Stimulated activated CD4-positive, alpha-beta T cell treated with anti-CD3 and anti-CD28 coated beads, Interleukin-2, amount 100 ng/mL, for 48 hours (primary cell): ENCODE measurements around the gene STX16.

ENCODE experiments used
- DNase-seq, 2 donors: peaks; one replicate each; pipeline ENCODE4 v3.0.0-alpha.2; 2020

The STX16 gene

GRCh38 chr20:58650776-58651558, at the start of gene STX16:
TSS of gene STX16 (plus strand) at chr20:58651283. CDS start at chr20:58652007, 724 bp downstream.
- peak; percentile 86 for DNase-seq

GRCh38 chr20:58602124-58602523, 49.0 kb upstream of the STX16 start:
- no peak for DNase-seq

- no peak for DNase-seq
Measured at GRCh38 chr20:58603721-58604120, 47.4 kb upstream of the STX16 start.

DNA sequence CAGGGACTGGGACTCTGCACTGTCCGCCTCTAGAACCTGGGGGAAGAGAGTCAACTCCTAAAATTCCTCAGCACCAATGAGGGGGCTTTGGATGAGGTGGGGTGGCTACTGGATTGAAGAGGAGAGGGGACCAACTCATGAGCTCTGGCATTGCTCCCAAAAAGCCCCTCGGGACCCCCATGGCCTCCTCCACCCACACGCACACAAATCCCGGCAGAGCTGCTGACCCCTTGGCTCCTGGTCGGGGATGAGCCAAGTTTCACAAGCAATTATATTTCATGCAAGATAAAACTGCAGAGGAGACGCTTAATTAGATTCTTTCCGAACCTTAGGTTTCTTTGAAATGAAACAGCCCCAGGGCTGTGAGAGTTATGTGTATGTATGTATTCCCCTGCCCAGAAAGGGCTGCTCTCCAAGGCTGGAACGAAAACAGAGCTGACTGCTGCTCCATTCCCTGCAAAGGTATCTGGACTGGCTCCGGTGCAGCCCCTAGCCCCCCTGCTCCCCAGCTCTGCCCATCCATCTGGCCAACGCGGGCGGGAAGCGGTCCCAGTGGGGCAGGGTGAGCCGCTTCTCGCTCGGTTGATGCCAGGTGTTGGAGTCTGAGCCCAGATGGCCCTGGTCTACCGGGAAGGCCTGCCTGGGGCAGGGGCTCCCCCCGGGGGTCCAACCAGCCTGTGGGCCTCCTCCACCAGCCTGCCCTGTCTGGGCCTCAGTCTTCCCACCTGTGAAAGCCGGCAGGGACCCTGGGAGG, 46.8 kb upstream of the STX16 start:
- DNase-seq, result no peak

- no peak for DNase-seq
Measured at GRCh38 chr20:58605292-58606065, 45.6 kb upstream of the STX16 start.

DNA sequence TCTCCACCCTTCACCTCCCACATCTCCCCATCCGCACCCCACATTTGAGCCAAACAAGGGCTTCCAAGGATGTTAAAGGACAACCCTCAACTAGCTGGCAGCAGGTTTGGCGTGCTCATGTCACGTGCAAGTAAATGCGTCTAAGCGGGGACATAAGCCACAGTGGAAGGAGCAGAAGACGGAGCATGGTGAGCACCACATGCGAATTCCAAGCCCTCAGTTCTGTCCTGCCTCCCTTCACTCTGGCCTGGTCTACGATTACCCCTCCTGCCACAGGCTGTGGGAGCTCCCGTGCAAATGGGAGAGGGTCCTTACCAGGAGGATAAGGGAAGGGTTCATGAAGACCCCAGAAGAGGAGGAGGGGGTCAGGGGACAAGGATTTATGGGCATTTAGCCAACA, 44.9 kb upstream of the STX16 start:
- DNase-seq, result no peak

GRCh38 chr20:58608096-58608840, 42.8 kb upstream of the STX16 start:
- no peak for DNase-seq

- no peak for DNase-seq
Measured at GRCh38 chr20:58609026-58609425, 42.1 kb upstream of the STX16 start.

- DNase-seq, result no peak
Measured at GRCh38 chr20:58610071-58610800, 40.8 kb upstream of the STX16 start.

DNA sequence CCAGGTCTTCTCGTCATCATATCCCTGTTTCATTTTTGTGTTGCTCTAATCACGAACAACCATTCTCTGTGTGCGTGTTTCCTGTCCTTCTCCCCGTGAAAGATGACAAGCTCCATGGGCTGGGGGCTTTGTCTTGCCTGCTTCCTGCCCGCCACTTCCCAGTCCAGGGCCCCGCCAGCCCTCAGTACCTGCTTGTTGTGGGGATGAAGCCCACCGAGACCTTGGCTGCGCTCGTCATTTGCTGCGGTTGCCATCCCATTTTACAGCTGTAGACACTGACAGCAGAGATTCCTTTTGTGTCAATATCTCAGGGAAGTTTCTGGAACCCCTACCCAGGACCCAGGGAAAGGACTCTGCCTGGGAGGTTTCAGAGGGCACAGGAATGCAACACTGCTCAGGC, 40.3 kb upstream of the STX16 start:
- no peak for DNase-seq

GRCh38 chr20:58611236-58612030, 39.6 kb upstream of the STX16 start:
- DNase-seq, result no peak

DNA sequence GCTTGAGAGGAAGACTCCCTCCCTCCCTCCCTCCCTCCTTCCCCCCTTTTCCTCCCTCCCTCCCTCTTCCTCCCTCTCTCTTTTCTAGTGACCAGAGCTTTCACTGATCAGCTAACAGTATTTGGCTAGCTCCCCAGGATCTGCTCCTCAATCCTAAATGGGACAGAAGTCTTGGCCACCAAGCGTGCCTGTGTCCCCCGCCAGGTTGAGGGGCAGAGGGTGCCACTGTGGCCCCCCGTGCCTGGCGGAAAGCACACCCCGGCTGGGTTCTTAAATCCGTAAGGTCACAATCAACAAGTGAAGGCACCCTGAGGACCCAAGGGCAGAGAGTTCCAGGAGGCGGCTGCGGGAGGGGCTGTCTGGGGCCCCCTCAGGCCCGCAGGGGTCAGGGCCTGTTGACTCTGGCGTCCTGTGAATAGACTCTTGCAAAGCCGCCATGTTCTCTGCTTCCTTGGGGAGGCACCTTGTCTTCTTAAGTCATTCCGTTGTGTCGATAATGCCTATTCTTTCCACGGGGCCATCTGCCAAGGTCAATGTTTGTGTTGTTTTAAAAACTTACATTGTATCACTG, 38.9 kb upstream of the STX16 start:
- no peak for DNase-seq

GRCh38 chr20:58613061-58613854, 37.8 kb upstream of the STX16 start:
- no peak for DNase-seq

DNA sequence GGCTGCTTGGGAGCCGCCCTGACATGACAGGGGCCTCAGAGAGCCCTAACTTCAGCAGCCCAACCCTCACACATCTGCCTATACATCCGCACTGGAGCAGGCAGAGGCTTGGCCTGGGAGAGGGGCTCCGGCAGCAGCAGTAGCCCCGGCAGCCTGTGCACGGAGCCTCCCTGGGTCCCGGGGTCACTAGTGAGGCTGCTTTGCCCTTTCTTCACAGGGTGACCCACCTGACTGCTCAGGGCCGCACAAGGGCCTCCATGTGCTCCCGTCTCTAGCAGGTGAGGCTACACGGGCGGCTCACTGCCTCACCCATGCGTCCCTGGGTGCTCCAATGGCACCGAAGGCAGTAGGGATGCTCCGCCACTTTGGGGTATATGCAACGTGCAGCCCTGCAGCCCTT, 36.7 kb upstream of the STX16 start:
- no peak for DNase-seq

- DNase-seq, result no peak
Measured at GRCh38 chr20:58614984-58615760, 35.9 kb upstream of the STX16 start.

GRCh38 chr20:58616411-58616810, 34.7 kb upstream of the STX16 start:
- no peak for DNase-seq

DNA sequence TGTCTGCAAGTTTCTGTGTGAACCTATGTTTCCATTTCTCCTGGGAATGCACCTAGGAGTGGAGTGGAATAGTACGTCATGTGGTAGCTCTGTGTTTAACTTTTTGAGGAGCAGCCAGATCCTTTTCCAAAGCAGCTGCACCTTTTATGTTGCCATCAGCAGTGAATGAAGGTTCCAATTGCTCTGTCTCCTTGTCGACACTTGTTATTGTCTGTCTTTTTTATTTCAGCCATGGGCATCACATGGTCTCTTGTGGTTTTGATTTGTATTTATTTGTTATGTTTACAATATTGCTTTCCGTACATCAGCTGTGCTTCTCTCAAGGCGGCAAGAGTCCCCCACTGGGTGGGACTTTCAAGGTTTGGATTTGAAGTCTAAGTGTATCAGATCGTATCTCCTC, 33.9 kb upstream of the STX16 start:
- no peak for DNase-seq

- DNase-seq, result no peak
Measured at GRCh38 chr20:58618351-58619076, 32.6 kb upstream of the STX16 start.
